Chondrocyte (in vitro differentiated cells): Measurements from ENCODE around the gene SLC66A3. TPM values are rescaled to one million over a fixed set of nuclear protein-coding genes. Genes with fewer than 3 reads are reported as not detected.

Source experiments
- DNase-seq: peaks from one replicate; pipeline ENCODE4 v3.0.0; 2021; ENCODE audit warnings: mixed read lengths, low spot score
- H3K27ac Mint-ChIP-seq: one replicate; pipeline ENCODE4 v1.8.0; 2021; ENCODE audit warnings: mild to moderate bottlenecking, moderate library complexity, mixed read lengths; ENCODE audit not compliant: unreplicated experiment
- H3K27me3 Mint-ChIP-seq: 2 replicates; pipeline ENCODE4 v1.8.0; 2021; ENCODE audit warnings: low read depth, mixed read lengths
- H3K36me3 Mint-ChIP-seq: 2 replicates; pipeline ENCODE4 v1.8.0; 2021; ENCODE audit warnings: low read depth, mixed read lengths
- H3K4me1 Mint-ChIP-seq: 2 replicates; pipeline ENCODE4 v1.8.0; 2021; ENCODE audit warnings: low read depth, mild to moderate bottlenecking, mixed read lengths
- H3K4me3 Mint-ChIP-seq: one replicate; pipeline ENCODE4 v1.8.0; 2021; ENCODE audit warnings: mild to moderate bottlenecking, moderate library complexity, mixed read lengths; ENCODE audit not compliant: unreplicated experiment
- H3K9me3 Mint-ChIP-seq: 2 replicates; pipeline ENCODE4 v1.8.0; 2021; ENCODE audit warnings: low read depth, mixed read lengths
- total RNA-seq: library from RNA; stranded (reverse); gene quantifications from 3 replicates; pipeline ENCODE4 v1.2.1, GENCODE V29; 2021
- TF ChIP-seq, protein P1 (sequence below): fragments of 200-600 bp; sonication (generic); IDR thresholded peaks from 2 replicates; pipeline ENCODE4 v1.5.0; 2021; ENCODE audit warnings: antibody characterized with exemption, mild to moderate bottlenecking, moderate library complexity

The SLC66A3 gene
- total RNA-seq, 1 donor from 2014 or later = 29.3 TPM

DNA sequence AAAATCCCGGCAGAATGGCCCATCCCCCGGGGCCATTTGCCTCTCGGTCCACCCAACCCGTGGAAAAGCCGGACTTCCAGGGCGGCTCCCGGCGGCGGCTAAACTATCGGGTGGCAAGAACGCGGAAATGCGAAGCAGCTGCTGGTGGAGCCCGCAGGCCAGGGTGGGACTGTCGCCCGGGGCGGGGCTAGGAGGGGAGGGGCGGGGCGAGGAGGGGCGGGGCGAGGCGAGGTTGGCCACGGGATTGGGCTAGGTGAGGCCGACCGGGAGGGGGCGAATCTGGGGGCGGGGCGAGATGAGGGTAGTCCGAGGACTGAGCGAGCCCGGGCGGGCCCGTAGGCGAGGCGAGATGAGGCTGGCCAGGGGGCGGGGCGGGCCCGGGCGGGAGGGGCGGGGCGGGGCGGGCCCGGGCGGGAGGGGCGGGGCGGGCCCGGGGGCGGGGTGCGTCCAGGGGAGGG, 315 bp upstream of the SLC66A3 start:
- peaks cover 18% of the 10 kb centered on the region for H3K4me1 Mint-ChIP-seq
- no peaks in the 10 kb centered on the region for H3K9me3 Mint-ChIP-seq
- no peaks in the 10 kb centered on the region for H3K27me3 Mint-ChIP-seq
- peak; percentile 98 for DNase-seq
- H3K4me3 Mint-ChIP-seq = peak overlapping the region; percentile 67
- TF ChIP-seq, protein P1, sequence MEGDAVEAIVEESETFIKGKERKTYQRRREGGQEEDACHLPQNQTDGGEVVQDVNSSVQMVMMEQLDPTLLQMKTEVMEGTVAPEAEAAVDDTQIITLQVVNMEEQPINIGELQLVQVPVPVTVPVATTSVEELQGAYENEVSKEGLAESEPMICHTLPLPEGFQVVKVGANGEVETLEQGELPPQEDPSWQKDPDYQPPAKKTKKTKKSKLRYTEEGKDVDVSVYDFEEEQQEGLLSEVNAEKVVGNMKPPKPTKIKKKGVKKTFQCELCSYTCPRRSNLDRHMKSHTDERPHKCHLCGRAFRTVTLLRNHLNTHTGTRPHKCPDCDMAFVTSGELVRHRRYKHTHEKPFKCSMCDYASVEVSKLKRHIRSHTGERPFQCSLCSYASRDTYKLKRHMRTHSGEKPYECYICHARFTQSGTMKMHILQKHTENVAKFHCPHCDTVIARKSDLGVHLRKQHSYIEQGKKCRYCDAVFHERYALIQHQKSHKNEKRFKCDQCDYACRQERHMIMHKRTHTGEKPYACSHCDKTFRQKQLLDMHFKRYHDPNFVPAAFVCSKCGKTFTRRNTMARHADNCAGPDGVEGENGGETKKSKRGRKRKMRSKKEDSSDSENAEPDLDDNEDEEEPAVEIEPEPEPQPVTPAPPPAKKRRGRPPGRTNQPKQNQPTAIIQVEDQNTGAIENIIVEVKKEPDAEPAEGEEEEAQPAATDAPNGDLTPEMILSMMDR = no peak
- peak overlapping the region; percentile 89 for H3K27ac Mint-ChIP-seq
- H3K36me3 Mint-ChIP-seq = no peaks in the 10 kb centered on the region

DNA sequence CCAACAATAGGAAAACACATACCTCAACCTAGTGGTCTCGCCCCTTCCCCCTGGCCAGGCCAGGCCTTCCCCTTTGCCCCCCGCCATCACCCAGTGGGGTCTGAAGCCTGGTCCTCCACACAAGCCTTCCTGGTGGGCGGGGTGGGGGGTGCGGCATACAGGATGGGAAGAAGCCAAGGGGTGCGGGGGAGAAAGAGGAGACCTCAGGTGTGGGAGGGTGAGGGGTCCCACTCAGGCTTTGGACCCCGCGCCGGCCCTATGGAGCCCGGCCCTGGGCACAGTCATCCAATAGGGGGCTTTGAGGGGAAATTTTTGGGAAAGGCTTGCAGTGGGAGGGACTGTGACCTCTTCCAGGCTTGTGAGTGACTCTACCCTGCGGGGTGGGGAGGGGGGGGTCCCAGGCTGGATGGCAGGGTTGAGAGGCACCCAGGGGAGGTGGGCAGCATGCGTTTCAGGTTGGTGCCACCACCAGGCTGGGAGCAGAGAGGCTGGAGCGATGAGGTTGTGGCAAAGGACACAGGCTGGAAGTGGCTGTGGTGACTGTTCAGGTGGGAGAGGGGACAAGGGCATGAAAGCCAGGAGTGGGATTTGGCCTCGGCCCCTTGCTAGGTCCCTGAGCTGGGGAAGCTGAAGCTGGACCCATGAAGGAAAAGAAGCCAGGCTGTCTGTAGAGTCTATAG, 1.3 kb downstream of the SLC66A3 start:
- H3K27ac Mint-ChIP-seq = no peak overlapping the region
- H3K4me1 Mint-ChIP-seq = peaks cover 18% of the 10 kb centered on the region
- H3K27me3 Mint-ChIP-seq = no peaks in the 10 kb centered on the region

DNA sequence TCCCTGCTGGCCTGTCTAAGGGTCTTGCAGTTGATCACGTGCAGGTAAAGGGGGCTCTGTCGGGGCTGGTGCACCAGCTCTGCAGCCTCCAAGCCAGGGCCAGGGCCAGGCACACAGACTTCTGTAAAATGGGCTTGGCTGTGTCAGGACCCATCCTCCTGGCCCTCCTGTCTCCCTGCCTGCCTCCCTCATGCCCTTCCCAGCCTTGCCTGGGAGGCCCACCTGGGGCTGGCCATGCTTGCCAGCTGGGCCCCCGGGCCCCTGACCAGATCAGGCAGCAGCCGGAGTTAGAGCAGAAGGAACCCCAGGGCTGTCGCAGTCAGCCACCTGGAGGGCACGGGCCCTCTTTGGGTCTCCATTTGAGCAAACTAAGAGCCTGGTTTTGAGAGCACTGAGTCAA, 2.0 kb downstream of the SLC66A3 start:
- no peak for DNase-seq
- H3K9me3 Mint-ChIP-seq = no peaks in the 10 kb centered on the region

More for the DNA sequence above, 1.3 kb downstream of the SLC66A3 start:
- Mint-ChIP-seq H3K9me3 (no peaks in the 10 kb centered on the region), H3K36me3 (no peaks in the 10 kb centered on the region), H3K4me3 (peak overlapping the region; percentile 70)
- TF ChIP-seq, protein P1 = no peak
- DNase-seq = no peak

DNA sequence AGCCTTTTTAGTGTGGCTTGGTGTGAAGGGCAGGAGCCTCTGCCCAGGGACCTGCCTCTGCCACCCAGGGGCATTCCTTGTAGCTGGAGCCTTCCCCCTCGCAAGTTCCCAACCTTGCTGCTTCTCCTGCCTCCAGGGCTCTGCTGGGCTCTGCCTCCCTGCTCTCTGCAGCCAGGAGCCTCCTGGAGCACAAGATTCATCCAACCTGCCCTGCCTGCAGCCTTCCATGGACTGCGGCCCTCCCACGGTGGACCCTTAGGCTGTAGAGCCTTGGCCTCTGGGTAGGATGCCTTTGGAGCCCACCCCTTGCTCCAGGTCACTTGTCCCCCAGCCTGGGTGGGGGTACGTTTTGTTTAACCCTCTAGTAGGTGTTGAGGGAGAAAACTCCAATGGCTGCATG, 2.5 kb downstream of the SLC66A3 start:
- H3K4me3 Mint-ChIP-seq = no peak overlapping the region
- no peaks in the 10 kb centered on the region for H3K36me3 Mint-ChIP-seq
- no peak overlapping the region for H3K27ac Mint-ChIP-seq
- no peak for DNase-seq
- TF ChIP-seq, protein P1 = no peak
- no peaks in the 10 kb centered on the region for H3K27me3 Mint-ChIP-seq
- peaks cover 18% of the 10 kb centered on the region for H3K4me1 Mint-ChIP-seq
- no peaks in the 10 kb centered on the region for H3K9me3 Mint-ChIP-seq

More for the DNA sequence above, 2.0 kb downstream of the SLC66A3 start:
- Mint-ChIP-seq H3K36me3 (no peaks in the 10 kb centered on the region), H3K4me3 (no peak overlapping the region), H3K4me1 (peaks cover 18% of the 10 kb centered on the region), H3K27me3 (no peaks in the 10 kb centered on the region), H3K27ac (no peak overlapping the region)
- TF ChIP-seq, protein P1 = no peak

DNA sequence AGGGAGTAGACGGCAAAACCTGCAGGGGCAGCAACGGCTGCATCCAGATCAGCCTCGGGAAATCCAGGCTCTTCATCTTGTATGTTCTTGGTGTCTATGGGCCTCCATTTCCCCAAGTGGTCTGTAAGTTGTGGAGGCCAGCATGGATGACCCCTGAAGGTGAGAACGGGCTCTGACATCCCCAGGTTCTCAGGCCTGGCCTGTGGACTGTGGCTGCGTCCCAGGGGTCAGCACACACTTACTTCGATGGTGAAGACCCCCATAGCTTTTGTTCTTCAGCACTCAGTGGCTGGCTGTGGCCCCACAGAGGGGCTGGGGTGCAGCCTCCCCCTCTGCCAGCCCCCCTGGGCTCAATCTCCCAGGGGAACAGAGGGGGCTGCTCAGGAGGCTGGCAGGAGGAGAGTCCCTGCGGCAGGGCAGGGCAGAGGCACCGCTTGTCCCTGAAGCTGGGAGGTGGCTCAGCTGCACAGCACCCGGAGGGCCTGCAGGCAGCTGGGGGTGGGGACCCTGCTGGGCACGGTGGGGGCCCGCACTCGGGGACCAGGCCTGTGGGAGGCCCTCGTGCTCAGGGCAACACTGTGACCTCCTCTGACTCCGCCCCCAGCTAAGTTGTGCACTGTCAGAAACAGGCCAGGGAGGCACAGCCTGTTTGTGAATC, 3.8 kb downstream of the SLC66A3 start:
- Mint-ChIP-seq H3K4me1 (peaks cover 18% of the 10 kb centered on the region), H3K27me3 (no peaks in the 10 kb centered on the region), H3K36me3 (peaks cover 1% of the 10 kb centered on the region), H3K4me3 (no peak overlapping the region), H3K27ac (no peak overlapping the region), H3K9me3 (no peaks in the 10 kb centered on the region)
- TF ChIP-seq, protein P1 = no peak
- DNase-seq = no peak
